ENCODE data around the gene CEPT1.
A peak's percentile ranks its signal among the peaks of the same experiment; 100 is the strongest.

CEPT1 gene

DNA sequence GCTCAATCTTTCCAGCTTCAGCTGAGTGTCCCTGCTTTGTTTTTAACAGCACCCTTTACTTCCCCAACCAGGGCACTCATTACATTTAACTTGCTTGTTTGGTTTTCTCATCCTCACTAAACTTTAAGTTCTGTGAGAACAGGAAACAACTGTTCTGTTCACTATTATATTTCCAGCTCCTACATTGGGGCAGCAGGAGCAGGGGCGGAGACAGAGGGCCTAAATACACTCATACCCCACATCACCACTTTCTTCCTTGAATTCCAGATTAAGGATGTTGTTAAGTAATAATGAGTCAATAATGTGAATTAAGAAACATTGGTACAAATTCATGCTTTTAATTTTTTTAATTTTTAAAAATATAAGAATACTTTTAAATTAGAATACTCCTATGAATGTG, 6.2 kb upstream of the CEPT1 start:
- TF ChIP-seq, protein P1, sequence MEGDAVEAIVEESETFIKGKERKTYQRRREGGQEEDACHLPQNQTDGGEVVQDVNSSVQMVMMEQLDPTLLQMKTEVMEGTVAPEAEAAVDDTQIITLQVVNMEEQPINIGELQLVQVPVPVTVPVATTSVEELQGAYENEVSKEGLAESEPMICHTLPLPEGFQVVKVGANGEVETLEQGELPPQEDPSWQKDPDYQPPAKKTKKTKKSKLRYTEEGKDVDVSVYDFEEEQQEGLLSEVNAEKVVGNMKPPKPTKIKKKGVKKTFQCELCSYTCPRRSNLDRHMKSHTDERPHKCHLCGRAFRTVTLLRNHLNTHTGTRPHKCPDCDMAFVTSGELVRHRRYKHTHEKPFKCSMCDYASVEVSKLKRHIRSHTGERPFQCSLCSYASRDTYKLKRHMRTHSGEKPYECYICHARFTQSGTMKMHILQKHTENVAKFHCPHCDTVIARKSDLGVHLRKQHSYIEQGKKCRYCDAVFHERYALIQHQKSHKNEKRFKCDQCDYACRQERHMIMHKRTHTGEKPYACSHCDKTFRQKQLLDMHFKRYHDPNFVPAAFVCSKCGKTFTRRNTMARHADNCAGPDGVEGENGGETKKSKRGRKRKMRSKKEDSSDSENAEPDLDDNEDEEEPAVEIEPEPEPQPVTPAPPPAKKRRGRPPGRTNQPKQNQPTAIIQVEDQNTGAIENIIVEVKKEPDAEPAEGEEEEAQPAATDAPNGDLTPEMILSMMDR (conservative IDR thresholded peaks at IDR 0.05; ENCODE audit: low read depth), result no peak
- no peak overlapping the region for H3K27ac ChIP-seq
- CTCF ChIA-PET, result no interaction called here
- DNase-seq (ENCODE audit: low spot score), result no peak
- POLR2A ChIA-PET (ENCODE audit: low non-redundant PET), result no interaction called here

- ChIA-PET POLR2A (ENCODE audit: low non-redundant PET) (no interaction called here), CTCF (interaction anchor here (0.7 kb wide), 1 partner anchor 1154 kb away, joined by 3 read pairs; no protein-coding TSS in a partner anchor)
- H3K27ac ChIP-seq, result peak overlapping the region; percentile 95
- peak; percentile 57 for DNase-seq (ENCODE audit: low spot score)
- TF ChIP-seq, protein P1 (conservative IDR thresholded peaks at IDR 0.05; ENCODE audit: low read depth), result no peak
These were observed 583 bp upstream of the CEPT1 start for GRCh38 chr1:111139324-111139955.

GRCh38 chr1:111140680-111140967, 601 bp downstream of the CEPT1 start:
- ChIA-PET CTCF (no interaction called here), POLR2A (ENCODE audit: low non-redundant PET) (no interaction called here)
- TF ChIP-seq, protein P1 (conservative IDR thresholded peaks at IDR 0.05; ENCODE audit: low read depth), result no peak
- H3K27ac ChIP-seq, result peak overlapping the region; percentile 95
- peak; percentile 80 for DNase-seq (ENCODE audit: low spot score)

- no peak for DNase-seq (ENCODE audit: low spot score)
- CTCF ChIA-PET, result no interaction called here
- H3K27ac ChIP-seq, result no peak overlapping the region
- TF ChIP-seq, protein P1 (conservative IDR thresholded peaks at IDR 0.05; ENCODE audit: low read depth), result no peak
- POLR2A ChIA-PET (ENCODE audit: low non-redundant PET), result interaction anchor here (0.9 kb wide), 1 partner anchor 16 kb away, joined by 3 read pairs; no protein-coding TSS in a partner anchor
These were observed 1.5 kb downstream of the CEPT1 start for GRCh38 chr1:111141245-111142220.

GRCh38 chr1:111142356-111142975, 2.4 kb downstream of the CEPT1 start:
- no peak for DNase-seq (ENCODE audit: low spot score)
- TF ChIP-seq, protein P1 (conservative IDR thresholded peaks at IDR 0.05; ENCODE audit: low read depth), result no peak
- CTCF ChIA-PET, result no interaction called here
- POLR2A ChIA-PET (ENCODE audit: low non-redundant PET), result no interaction called here
- no peak overlapping the region for H3K27ac ChIP-seq

- TF ChIP-seq, protein P1 (conservative IDR thresholded peaks at IDR 0.05; ENCODE audit: low read depth), result no peak
- ChIA-PET POLR2A (ENCODE audit: low non-redundant PET) (no interaction called here), CTCF (no interaction called here)
- no peak for DNase-seq (ENCODE audit: low spot score)
- no peak overlapping the region for H3K27ac ChIP-seq
These were observed 5.5 kb downstream of the CEPT1 start for GRCh38 chr1:111145542-111145941.
